HG02938 (cell line): ENCODE data around the gene UBAC2.

ENCODE experiments used
- ATAC-seq: cut with Tn5 transposase; IDR thresholded peaks from one replicate; pipeline ENCODE4 v1.9.1; 2021; ENCODE audit warnings: mild to moderate bottlenecking, moderate library complexity; ENCODE audit not compliant: unreplicated experiment

Gene UBAC2

GRCh38 chr13:99425485-99426341 is 225.1 kb downstream of the UBAC2 start:
- ATAC-seq: peak; percentile 41

GRCh38 chr13:99426426-99426825 is 225.8 kb downstream of the UBAC2 start:
- ATAC-seq: no peak

DNA sequence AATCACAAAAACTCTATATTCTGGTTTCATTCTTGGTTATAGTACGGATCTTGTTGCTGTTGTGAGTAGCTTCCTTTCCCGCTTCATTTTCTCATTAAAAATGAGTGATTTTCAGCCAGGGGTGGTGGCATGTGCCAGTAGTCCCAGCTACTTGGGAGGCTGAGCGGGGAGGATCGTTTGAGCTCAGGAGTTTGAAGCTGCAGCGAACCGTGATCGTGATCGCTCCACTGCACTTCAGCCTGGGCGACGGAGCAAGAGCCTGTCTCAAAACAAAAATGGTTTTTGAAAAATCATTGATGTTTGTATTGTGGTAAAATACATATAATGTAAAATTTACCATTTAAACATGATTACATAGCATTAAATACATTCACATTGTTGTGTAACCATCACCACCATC is 229.0 kb downstream of the UBAC2 start:
- ATAC-seq: no peak

DNA sequence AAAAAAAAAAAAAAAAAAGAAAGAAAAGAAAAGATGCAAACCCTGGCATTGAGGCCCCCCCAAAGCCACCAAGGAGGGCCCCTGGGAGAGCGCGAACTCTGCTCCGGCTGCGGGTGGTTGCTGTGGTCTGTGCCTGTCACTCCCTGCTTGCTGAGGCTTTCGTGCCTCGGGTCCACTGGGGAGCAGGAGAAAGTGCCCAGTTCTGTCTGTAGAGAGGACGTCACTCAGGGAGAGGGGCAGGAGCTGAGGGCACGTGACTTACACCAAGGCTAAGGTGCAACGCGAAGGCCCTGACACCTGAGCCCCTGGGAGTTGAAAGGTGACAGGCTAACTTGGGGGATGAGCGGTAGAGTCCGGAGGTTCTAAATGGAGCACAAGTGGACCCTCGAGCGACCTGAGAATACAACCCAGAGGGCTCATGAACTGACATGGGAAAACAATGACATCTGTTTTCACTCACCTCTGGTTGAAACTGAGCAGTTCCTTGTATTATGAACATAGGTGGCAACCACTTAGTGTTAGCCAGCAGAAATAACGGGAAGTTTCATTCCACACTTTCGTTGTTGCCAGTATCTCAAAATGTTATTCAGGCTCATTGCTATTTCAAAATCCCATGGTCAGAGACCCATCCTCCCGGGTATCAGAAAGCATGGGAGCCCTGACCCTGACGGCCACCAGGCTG is 231.4 kb downstream of the UBAC2 start:
- ATAC-seq: peak; percentile 24

DNA sequence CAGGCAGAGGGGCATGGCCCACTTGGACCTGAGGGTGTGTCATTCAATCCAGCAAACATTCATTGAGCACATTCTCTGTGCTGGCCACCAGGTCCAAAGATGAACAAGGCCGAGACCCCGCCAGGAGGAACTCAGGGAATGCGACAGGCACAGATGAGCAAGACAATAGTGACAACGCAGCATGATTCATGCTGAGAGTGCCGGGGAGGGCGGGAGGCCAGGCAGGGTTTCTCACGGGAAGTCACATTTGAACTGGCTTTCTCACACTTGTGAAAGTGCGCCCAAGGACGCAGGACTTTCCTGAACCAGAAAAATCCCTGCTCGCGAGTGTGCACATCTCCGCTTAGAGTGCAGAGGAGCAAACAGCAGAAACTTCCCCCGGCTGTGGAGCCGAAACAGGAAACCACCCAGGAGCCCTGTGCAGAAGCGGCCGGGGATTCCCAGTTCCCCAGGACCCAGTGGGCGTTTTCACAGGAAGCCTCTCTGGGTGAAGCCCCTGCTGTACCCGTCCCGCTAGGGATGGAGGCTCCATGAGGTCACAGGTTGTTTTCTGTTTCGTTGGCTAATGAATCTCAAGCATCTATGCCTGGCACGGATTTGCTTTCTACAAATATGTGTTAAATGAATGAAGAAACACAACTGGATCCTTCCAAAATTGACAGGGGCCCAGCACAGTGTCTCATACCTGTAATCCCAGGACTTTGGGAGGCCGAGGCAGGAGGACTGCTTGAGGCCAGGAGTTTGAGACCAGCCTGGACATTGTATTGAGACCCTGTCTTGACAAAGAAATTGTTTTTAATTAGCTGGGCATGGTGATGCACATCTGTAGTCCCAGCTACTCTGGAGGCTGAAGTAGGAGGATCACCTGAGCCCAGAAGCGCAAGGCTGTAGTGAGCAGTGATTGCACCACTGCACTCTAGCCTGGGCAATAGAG is 232.2 kb downstream of the UBAC2 start:
- peak; percentile 54 for ATAC-seq

- no peak for ATAC-seq
These were observed 233.0 kb downstream of the UBAC2 start for GRCh38 chr13:99433543-99434075.

DNA sequence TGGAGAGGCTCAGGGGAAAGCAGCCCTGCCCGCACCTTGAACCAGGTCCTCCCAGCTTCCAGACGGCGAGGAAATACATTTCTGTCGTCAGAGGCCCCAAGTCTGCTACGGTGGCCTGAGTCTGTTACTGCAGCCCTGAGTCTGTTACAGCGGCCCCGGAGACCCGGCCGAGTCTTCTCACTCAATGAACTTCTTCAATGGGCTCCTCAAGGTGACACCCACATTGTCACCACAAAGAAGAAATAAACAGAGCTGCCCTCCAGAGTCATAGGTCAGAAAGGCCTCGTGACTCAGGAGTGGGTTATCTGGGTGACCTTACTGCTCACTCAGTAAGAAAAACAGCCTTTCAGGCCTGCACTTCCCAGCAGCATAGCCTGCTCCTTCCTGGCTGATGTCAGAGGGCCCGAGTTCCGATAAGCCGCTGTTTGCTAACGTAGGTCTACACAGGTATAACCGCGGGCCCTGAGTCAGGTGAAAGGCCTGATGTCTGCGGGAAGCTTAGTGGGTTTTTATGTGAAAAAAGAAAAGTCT is 233.7 kb downstream of the UBAC2 start:
- ATAC-seq: no peak

DNA sequence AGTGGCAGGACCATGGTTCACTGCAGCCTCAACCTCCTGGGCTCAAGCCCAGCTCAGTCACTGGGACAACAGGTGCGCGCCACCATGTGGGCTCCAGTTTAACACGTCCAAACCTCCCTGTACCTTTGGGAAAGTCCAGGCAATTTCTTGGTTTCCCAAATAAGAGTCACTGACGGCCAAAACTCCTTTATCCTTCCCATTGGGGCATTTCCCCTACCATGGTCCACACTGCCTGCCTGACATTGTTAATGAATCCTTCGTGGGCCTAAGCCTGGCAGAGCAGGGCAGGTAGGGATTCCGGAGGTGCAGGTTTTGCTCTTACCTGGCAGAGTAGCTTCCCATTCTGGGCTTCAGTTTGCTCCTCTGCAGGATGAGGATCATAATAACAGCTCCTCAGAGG is 234.5 kb downstream of the UBAC2 start:
- no peak for ATAC-seq

- ATAC-seq: no peak
These were observed 235.3 kb downstream of the UBAC2 start for GRCh38 chr13:99435998-99436397.
